ENCODE measurements around the gene FGD2. TPM values are rescaled to one million over a fixed set of nuclear protein-coding genes. Genes with fewer than 3 reads are reported as not detected.

Gene FGD2
- total RNA-seq, 1 donor from 2014 or later, result 5.4 TPM

GRCh38 chr6:37018198-37019064 lies 13.0 kb downstream of the FGD2 start:
- peak; percentile 88 for DNase-seq

GRCh38 chr6:37019065-37019450 lies 13.6 kb downstream of the FGD2 start:
- no peak for DNase-seq

- no peak for DNase-seq
Measured at GRCh38 chr6:37020381-37020780, 14.9 kb downstream of the FGD2 start.

GRCh38 chr6:37020812-37021211 lies 15.4 kb downstream of the FGD2 start:
- no peak for DNase-seq

- no peak for DNase-seq
Measured at GRCh38 chr6:37021356-37022129, 16.1 kb downstream of the FGD2 start.

GRCh38 chr6:37022135-37022863 lies 16.8 kb downstream of the FGD2 start:
- no peak for DNase-seq

- no peak for DNase-seq
Measured at GRCh38 chr6:37024656-37025337, 19.3 kb downstream of the FGD2 start.

GRCh38 chr6:37025621-37026466 lies 20.4 kb downstream of the FGD2 start:
- no peak for DNase-seq

- no peak for DNase-seq
Measured at GRCh38 chr6:37027036-37027720, 21.7 kb downstream of the FGD2 start.

- DNase-seq, result no peak
Measured at GRCh38 chr6:37027811-37028469, 22.5 kb downstream of the FGD2 start.

GRCh38 chr6:37029249-37029971 lies 24.0 kb downstream of the FGD2 start:
- DNase-seq, result peak; percentile 16

- no peak for DNase-seq
Measured at GRCh38 chr6:37030599-37030998, 25.1 kb downstream of the FGD2 start.

GRCh38 chr6:37032239-37032638 lies 26.8 kb downstream of the FGD2 start:
- DNase-seq, result no peak

- DNase-seq, result no peak
Measured at GRCh38 chr6:37033255-37033654, 27.8 kb downstream of the FGD2 start.

- DNase-seq, result no peak
Measured at GRCh38 chr6:37033819-37034795, 28.7 kb downstream of the FGD2 start.

- no peak for DNase-seq
Measured at GRCh38 chr6:37036146-37036545, 30.7 kb downstream of the FGD2 start.

- DNase-seq, result peak; percentile 25
Measured at GRCh38 chr6:37038292-37039198, 33.1 kb downstream of the FGD2 start.

All from skin of body (tissue), 2 donors.